Heart left ventricle (tissue), 16 donors: Measurements from ENCODE around the gene UBAP1L. TPM values are rescaled to one million over a fixed set of nuclear protein-coding genes. Genes with fewer than 3 reads are reported as not detected.

Experiments
- ATAC-seq, 4 donors: fragments of 200-7000 bp; cut with Tn5 transposase; one replicate each; pipeline ENCODE4 v1.9.1; 2020 to 2022; ENCODE audit warnings: moderate library complexity in 4 of 4, mild to moderate bottlenecking in 3 of 4, moderate number of reproducible peaks in 1 of 4
- DNase-seq, 5 donors: peaks; one replicate each; pipeline ENCODE4 v3.0.0-alpha.2; 2020
- H3K27ac ChIP-seq, 12 donors: fragments of 200-600 bp; sonication (generic) in 4 of 12; one replicate each; pipeline versions ENCODE4 v1.5.0 to v1.8.0; 2016 to 2022; ENCODE audit warnings: mild to moderate bottlenecking in 2 of 12
- H3K27me3 ChIP-seq, 9 donors: fragments of 200-600 bp; sonication (generic) in 2 of 9; one replicate each; pipeline versions ENCODE4 v1.5.1 to v1.8.0; 2016 to 2022; ENCODE audit warnings: mild to moderate bottlenecking in 3 of 9
- H3K36me3 ChIP-seq, 9 donors: fragments of 200-600 bp; sonication (generic) in 2 of 9; one replicate each; pipeline versions ENCODE4 v1.5.0 to v1.8.0; 2018 to 2022; ENCODE audit warnings: mild to moderate bottlenecking in 2 of 9
- H3K4me1 ChIP-seq, 12 donors: fragments of 200-600 bp; sonication (generic) in 4 of 12; one replicate each; pipeline versions ENCODE4 v1.5.0 to v1.8.0; 2016 to 2022; ENCODE audit warnings: mild to moderate bottlenecking in 3 of 12
- H3K4me3 ChIP-seq, 12 donors: fragments of 200-600 bp; sonication (generic) in 4 of 12; one replicate each; pipeline versions ENCODE4 v1.5.0 to v1.8.0; 2017 to 2022; ENCODE audit warnings: mild to moderate bottlenecking in 9 of 12, moderate library complexity in 4 of 12
- H3K9me3 ChIP-seq, 12 donors: fragments of 200-600 bp; sonication (generic) in 4 of 12; one replicate each; pipeline versions ENCODE4 v1.5.0 to v1.8.0; 2016 to 2022; ENCODE audit warnings: mild to moderate bottlenecking in 1 of 12
- POLR2A ChIP-seq, 2 donors: fragments of 450-650 bp; IDR thresholded peaks; one replicate each; pipeline ENCODE4 v1.6.1; 2017; ENCODE audit warnings: antibody characterized with exemption in 2 of 2, mild to moderate bottlenecking in 2 of 2, moderate library complexity in 2 of 2
- WGBS, 4 donors: extraction: QIAGEN DNeasy Blood & Tissue Kit in 2 of 4; methylation state at CpG; one replicate each; pipeline versions ENCODE4 v1.1.5 to v1.1.7; 2013 to 2018; 5-methylcytosine and 5-hydroxymethylcytosine counted together
- intact Hi-C, 10 donors: fragments of 100-400 bp; cut with DNase I; formaldehyde crosslinking; loops; one replicate each; pipeline versions ENCODE4 v1.11.1 to v1.14.2; 2022
- polyA plus RNA-seq, 2 donors: library from polyadenylated mRNA; stranded (reverse); fragments of 200-250 nt; gene quantifications; one replicate each; pipeline ENCODE4 v1.2.3, GENCODE V29; 2013
- total RNA-seq, 9 donors: library from RNA; depleted of rRNA in 2 of 9; stranded (reverse); fragments of >200 nt in 2 of 9; fragmentation: NEBNext Ultra II Directional in 3 of 9; extraction: Animal tissue kit (Norgen Biotek cat#: 25700) in 3 of 9; gene quantifications; one replicate each; pipeline versions ENCODE4 v1.1.0 to v1.2.4, GENCODE V29; 2016 to 2023
- TF ChIP-seq, protein P1 (sequence below), 12 donors: fragments of 200-600 bp; sonication (generic) in 4 of 12; IDR thresholded peaks; one replicate each; pipeline versions ENCODE4 v1.5.0 to v1.8.0; 2018 to 2022; ENCODE audit warnings: antibody characterized with exemption in 12 of 12, mild to moderate bottlenecking in 5 of 12
- donor health status: ischemic (EF 13 %, LVEDD 7.1; RV severe dilation, severe dysfunction).
- donor health status: healthy with polysubstance abuse.
- donor health status: DM: no; HTN: yes; CAD: no.
- donor health status: DM: no; HTN: no; CAD: no.
- donor health status: ischemic (EF 25% LVEDD 6.9; RV normal size, moderate dysfunction).
- donor health status: ischemic (EF 25% LVEDD 5.7; RV mildly dilated, moderate dysfunction).
- donor health status: healthy.
- donor health status: DM: yes; HTN: yes; CAD: no.
- donor health status: ischemic (EF 35%, LVEDD 5.7; RV mildly dilated, moderate dysfunction).
- donor health status: nonischemic (EF 11% LVEDD 7.7; RV severe dilation, severe dysfunction).
- donor health status: DM: yes; HTN: yes; CAD: no.
- donor health status: PGD.
- donor health status: ischemic (EF 29% LVEDD 5.4; RV normal size, mild dysfunction).
- donor health status: nonischemic (EF 23%, LVEDD 6.1; RV moderate dilation, normal function).

Gene UBAP1L
- total and polyA plus RNA-seq, 11 donors = 0.51 to 2.2 (median 1.3) TPM

DNA sequence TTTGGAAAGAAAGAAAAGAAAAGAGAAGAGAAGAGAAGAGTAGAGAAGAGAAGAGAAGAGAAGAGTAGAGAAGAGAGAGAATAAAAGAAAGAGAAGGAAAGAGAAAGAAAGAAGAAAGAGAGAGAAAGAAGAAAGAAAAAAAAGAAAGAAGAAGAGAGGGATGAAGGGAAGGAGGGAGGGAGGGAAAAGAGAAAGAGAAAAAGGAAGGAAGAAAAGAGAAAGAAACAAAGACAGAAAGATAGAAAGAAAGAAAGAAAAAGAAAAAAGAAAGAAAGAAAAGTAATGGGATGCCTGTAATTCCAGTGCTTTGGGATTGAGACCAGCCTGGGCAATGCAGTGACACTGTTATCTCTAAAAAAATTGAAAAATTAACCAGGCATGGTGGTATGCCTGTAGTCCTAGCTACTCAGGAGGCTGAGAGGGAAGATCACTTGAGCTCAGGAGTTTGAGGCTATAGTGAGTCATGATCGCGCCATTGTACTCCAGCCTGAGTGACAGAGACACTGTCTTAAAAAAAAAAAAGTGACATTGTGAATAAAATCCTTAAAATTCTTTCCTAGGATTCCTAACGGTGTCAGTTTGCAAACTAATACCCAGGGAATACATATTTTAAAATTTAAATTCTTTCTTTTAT, 48.9 kb downstream of the UBAP1L start:
- Histone ChIP-seq H3K36me3 (peaks cover 0 to 4% (median 0%) of the 10 kb centered on the region in 9 donors), H3K4me1 (peaks cover 7 to 71% (median 37%) of the 10 kb centered on the region in 12 donors), H3K27ac (peak overlapping the region in 10 of 12 donors; percentile 70 to 93 (median 83)), H3K9me3 (no peaks in the 10 kb centered on the region), H3K4me3 (peak overlapping the region in 10 of 12 donors; percentile 10 to 79 (median 60)), H3K27me3 (peaks cover 0 to 23% (median 0%) of the 10 kb centered on the region in 9 donors)
- intact Hi-C loops = no loop called here
- TF ChIP-seq, protein P1, sequence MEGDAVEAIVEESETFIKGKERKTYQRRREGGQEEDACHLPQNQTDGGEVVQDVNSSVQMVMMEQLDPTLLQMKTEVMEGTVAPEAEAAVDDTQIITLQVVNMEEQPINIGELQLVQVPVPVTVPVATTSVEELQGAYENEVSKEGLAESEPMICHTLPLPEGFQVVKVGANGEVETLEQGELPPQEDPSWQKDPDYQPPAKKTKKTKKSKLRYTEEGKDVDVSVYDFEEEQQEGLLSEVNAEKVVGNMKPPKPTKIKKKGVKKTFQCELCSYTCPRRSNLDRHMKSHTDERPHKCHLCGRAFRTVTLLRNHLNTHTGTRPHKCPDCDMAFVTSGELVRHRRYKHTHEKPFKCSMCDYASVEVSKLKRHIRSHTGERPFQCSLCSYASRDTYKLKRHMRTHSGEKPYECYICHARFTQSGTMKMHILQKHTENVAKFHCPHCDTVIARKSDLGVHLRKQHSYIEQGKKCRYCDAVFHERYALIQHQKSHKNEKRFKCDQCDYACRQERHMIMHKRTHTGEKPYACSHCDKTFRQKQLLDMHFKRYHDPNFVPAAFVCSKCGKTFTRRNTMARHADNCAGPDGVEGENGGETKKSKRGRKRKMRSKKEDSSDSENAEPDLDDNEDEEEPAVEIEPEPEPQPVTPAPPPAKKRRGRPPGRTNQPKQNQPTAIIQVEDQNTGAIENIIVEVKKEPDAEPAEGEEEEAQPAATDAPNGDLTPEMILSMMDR (IDR thresholded peaks at IDR 0.05) = no peak
- no peak for TF ChIP-seq POLR2A (IDR thresholded peaks at IDR 0.05)
- DNase-seq (no peak), ATAC-seq (no peak)
- WGBS, 4 donors = 57 to 76% (median 69%) methylated on average over 3 of the region's 3 CpGs

DNA sequence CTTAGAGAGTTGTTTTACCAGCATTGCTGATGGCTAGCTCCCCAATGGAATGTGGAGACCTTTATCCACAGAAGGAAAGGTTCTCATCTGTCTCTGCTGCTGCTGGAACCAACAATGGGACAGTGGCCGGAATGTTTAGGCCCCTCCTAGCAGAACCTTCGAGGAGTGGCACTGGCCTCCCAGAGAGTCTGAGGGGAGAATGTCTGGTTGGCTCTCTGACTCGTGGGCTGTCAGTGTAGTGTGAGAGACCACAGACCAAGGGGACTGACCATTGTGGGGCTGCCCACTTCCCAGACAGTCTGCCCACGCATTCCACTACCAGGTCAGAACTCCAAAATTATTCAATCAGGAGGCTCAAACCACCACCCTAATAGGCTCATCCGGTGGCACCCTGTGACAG, 52.3 kb downstream of the UBAP1L start:
- H3K27me3 ChIP-seq = peaks cover 0 to 18% (median 0%) of the 10 kb centered on the region in 9 donors
- ATAC-seq (no peak), DNase-seq (no peak)
- peaks cover 0 to 3% (median 0%) of the 10 kb centered on the region in 12 donors for H3K9me3 ChIP-seq
- peaks cover 0 to 12% (median 7%) of the 10 kb centered on the region in 9 donors for H3K36me3 ChIP-seq
- H3K4me3 ChIP-seq = no peak overlapping the region
- H3K4me1 ChIP-seq = peaks cover 2 to 58% (median 17%) of the 10 kb centered on the region in 12 donors
- WGBS, 4 donors = 70 to 81% (median 81%) methylated on average over 5 of the region's 5 CpGs
- peak overlapping the region in 3 of 12 donors; percentile 18 to 68 (median 34) for H3K27ac ChIP-seq
- no peak for TF ChIP-seq POLR2A (IDR thresholded peaks at IDR 0.05)
- TF ChIP-seq, protein P1 (IDR thresholded peaks at IDR 0.05) = no peak
- intact Hi-C loops = no loop called here

DNA sequence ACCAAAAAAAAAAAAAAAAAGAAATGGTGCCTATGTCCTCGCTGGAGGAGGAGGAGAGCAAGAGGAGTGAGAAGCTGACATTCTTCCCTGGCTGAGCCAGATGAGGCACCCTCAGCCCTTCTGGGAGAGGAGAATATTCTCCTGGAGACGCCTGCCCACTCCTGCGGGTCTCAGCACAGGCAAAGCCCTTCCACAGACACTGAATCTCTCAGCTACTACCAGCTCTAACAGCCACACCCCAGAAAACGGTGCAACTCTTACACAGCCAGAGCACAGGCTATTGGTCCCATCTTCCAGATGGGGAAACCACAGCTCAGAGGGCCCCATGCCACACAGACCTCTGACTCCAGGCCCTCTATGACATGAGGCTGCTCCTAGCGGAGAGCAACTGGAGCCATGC, 52.9 kb downstream of the UBAP1L start:
- Histone ChIP-seq H3K36me3 (peaks cover 0 to 18% (median 7%) of the 10 kb centered on the region in 9 donors), H3K27me3 (peaks cover 0 to 11% (median 0%) of the 10 kb centered on the region in 9 donors), H3K9me3 (peaks cover 0 to 3% (median 0%) of the 10 kb centered on the region in 12 donors), H3K4me1 (peaks cover 2 to 58% (median 17%) of the 10 kb centered on the region in 12 donors), H3K4me3 (no peak overlapping the region), H3K27ac (peak overlapping the region in 3 of 12 donors; percentile 34 to 69 (median 68))
- WGBS, 4 donors = 91 to 92% (median 91%) methylated on average over 5 of the region's 5 CpGs
- no peak for ATAC-seq
- intact Hi-C loops = no loop called here
- DNase-seq = no peak
- TF ChIP-seq, protein P1 (IDR thresholded peaks at IDR 0.05) = no peak
- TF ChIP-seq POLR2A (IDR thresholded peaks at IDR 0.05) = no peak

DNA sequence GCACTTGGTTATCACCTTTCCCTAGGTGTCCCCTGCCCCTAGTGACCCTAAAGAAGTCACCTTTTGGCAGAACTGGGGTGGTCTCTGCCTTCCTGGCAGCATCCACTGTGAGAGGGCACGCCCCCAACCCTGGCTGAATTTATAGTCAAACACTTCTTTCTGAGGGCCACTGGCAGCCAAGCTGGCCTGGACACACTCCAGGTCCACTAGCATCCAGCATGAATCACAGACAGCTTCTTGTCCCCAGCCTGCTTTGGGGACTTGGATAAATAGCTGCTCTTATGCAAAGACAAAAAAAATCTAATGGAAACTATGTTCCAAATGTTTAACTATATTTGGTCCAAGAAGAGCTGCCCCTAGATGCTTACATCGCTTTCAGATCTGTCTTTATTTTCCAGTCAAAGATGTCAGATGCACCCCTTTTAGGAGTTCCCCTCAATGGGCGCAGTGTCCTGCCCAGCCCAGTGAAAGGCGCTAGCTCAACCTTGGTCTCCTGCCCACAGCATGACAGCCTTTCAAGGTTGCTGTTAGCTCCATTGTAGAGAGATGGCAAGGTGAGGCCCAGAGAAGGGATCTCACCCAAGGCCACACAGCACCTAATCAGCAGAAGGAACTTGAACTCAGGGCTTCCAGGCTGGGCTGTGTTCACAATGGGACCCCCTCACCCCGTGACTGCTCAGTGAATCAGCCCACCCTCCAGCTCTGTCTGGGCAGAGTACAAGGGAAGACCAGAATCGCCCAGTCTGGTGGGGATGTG, 54.2 kb downstream of the UBAP1L start:
- intact Hi-C loops = no loop called here
- ATAC-seq (peak in 2 of 4 donors; percentile 29 to 39), DNase-seq (peak in 1 of 5 donors; percentile 56)
- Histone ChIP-seq H3K4me3 (no peak overlapping the region), H3K9me3 (peaks cover 0 to 3% (median 0%) of the 10 kb centered on the region in 12 donors), H3K4me1 (peaks cover 2 to 60% (median 17%) of the 10 kb centered on the region in 12 donors), H3K27ac (peak overlapping the region in 10 of 12 donors; percentile 24 to 69 (median 50)), H3K36me3 (peaks cover 0 to 27% (median 13%) of the 10 kb centered on the region in 9 donors), H3K27me3 (no peaks in the 10 kb centered on the region)
- TF ChIP-seq, protein P1 (IDR thresholded peaks at IDR 0.05) = no peak
- no peak for TF ChIP-seq POLR2A (IDR thresholded peaks at IDR 0.05)
- 78 to 92% (median 82%) methylated on average over 6 of the region's 6 CpGs for WGBS, 4 donors
